A673 (cell line): ENCODE measurements around the gene MYLK4. TPM values are rescaled to one million over a fixed set of nuclear protein-coding genes. Genes with fewer than 3 reads are reported as not detected.
A peak's percentile ranks its signal among the peaks of the same experiment; 100 is the strongest.

ENCODE experiments used
- BruUV-seq: library from RNA; stranded (reverse); fragments of 400-500 nt; replicated peaks from 2 replicates; lab custom pipeline; 2021; lab: Mats Ljungman, UMichigan
- CTCF ChIA-PET: fragments of 300-600 bp; sonication (Branson Sonifier 250); formaldehyde crosslinking; loops from one replicate; lab custom pipeline; 2022; ENCODE audit warnings: antibody characterized with exemption; lab: Charles Lee
- POLR2A ChIA-PET: fragments of 300-600 bp; sonication (Branson Sonifier 250); formaldehyde crosslinking; loops from one replicate; lab custom pipeline; 2022; ENCODE audit warnings: antibody characterized with exemption; ENCODE audit not compliant: low non-redundant PET; lab: Charles Lee
- DNase-seq: peaks from one replicate; pipeline ENCODE4 v3.0.0-alpha.2; 2015; ENCODE audit warnings: low spot score
- H3K27ac ChIP-seq: fragments of 200-600 bp; sonication (generic); 2 replicates; pipeline ENCODE4 v1.5.1; 2016; ENCODE audit warnings: mixed run types, low read depth, mild to moderate bottlenecking, mixed read lengths, antibody characterized with exemption, low read length; ENCODE audit not compliant: poor library complexity, severe bottlenecking
- H3K27me3 ChIP-seq: fragments of 200-600 bp; sonication (generic); replicated peaks from 2 replicates; pipeline ENCODE4 v1.6.1; 2017; ENCODE audit warnings: mixed run types, low read depth, mild to moderate bottlenecking, mixed read lengths, antibody characterized with exemption, low read length; ENCODE audit not compliant: insufficient read depth, poor library complexity
- H3K36me3 ChIP-seq: fragments of 200-600 bp; sonication (generic); 2 replicates; pipeline ENCODE4 v1.6.1; 2016; ENCODE audit warnings: mixed run types, mild to moderate bottlenecking, mixed read lengths, antibody characterized with exemption, low read length; ENCODE audit not compliant: insufficient read depth, poor library complexity, severe bottlenecking
- H3K4me1 ChIP-seq: fragments of 200-600 bp; sonication (generic); 2 replicates; pipeline ENCODE4 v1.6.1; 2017; ENCODE audit warnings: mixed run types, mild to moderate bottlenecking, mixed read lengths, antibody characterized with exemption, low read length; ENCODE audit not compliant: insufficient read depth, poor library complexity, severe bottlenecking
- H3K4me3 ChIP-seq: fragments of 200-600 bp; sonication (generic); 2 replicates; pipeline ENCODE4 v1.5.1; 2016; ENCODE audit warnings: low read depth, mixed run types, mild to moderate bottlenecking, mixed read lengths, low read length; ENCODE audit not compliant: poor library complexity, severe bottlenecking
- H3K9me3 ChIP-seq: fragments of 200-600 bp; sonication (generic); 2 replicates; pipeline ENCODE4 v1.6.1; 2016; ENCODE audit warnings: mixed run types, low read depth, mild to moderate bottlenecking, mixed read lengths, antibody characterized with exemption, low read length; ENCODE audit not compliant: poor library complexity, severe bottlenecking
- EZH2 ChIP-seq: fragments of 200-600 bp; sonication (generic); IDR thresholded peaks from 2 replicates; pipeline ENCODE4 v1.6.1; 2017; ENCODE audit warnings: borderline replicate concordance, low read depth, mild to moderate bottlenecking, mixed read lengths, antibody characterized with exemption, low read length; ENCODE audit not compliant: poor library complexity, severe bottlenecking
- intact Hi-C: fragments of 100-400 bp; cut with micrococcal nuclease; formaldehyde crosslinking; loops from one replicate; pipeline ENCODE4 v1.10.0; 2022; ENCODE audit not compliant: unreplicated experiment
- total RNA-seq: library from RNA; stranded (reverse); gene quantifications from 2 replicates; pipeline ENCODE4 v1.2.3, GENCODE V29; 2021
- TF ChIP-seq, protein P1 (sequence below): fragments of 300-800, 200-600 bp; sonication (generic); conservative IDR thresholded peaks from 2 replicates; pipeline ENCODE4 v1.5.1; 2017; ENCODE audit warnings: low read depth, mild to moderate bottlenecking, antibody characterized with exemption, low read length, moderate library complexity, mixed read lengths

The MYLK4 gene
- total RNA-seq, 1 experiment from 2014 or later, result 0.39 TPM

DNA sequence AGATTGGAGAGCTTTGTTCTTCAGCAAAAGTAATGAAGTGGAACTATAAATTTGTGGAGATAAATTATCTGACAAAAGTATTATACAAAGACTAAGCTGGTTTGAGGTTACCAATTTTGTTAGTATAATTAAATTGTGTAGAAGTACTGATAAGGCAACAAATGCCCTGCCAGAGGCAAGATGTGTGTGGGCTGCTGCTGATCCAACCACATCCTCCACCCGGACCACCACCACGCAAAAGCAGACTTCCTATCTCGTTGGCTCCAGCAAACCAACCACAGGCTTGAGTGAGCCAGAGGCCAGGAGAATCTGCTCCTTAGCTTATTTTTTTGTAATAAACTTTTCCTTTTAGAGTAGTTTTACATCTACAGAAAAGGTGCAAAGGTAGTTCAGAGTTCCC lies 1.1 kb upstream of the MYLK4 start:
- ChIA-PET POLR2A (no interaction called here), CTCF (interaction anchor here (0.6 kb wide), 1 partner anchor 207 kb away, joined by 4 read pairs; no protein-coding TSS in a partner anchor)
- Histone ChIP-seq H3K9me3 (no peaks in the 10 kb centered on the region), H3K4me1 (peaks cover 29% of the 10 kb centered on the region), H3K36me3 (no peaks in the 10 kb centered on the region), H3K27me3 (no peaks in the 10 kb centered on the region), H3K27ac (no peak overlapping the region), H3K4me3 (no peak overlapping the region)
- no peak for TF ChIP-seq EZH2
- TF ChIP-seq, protein P1, sequence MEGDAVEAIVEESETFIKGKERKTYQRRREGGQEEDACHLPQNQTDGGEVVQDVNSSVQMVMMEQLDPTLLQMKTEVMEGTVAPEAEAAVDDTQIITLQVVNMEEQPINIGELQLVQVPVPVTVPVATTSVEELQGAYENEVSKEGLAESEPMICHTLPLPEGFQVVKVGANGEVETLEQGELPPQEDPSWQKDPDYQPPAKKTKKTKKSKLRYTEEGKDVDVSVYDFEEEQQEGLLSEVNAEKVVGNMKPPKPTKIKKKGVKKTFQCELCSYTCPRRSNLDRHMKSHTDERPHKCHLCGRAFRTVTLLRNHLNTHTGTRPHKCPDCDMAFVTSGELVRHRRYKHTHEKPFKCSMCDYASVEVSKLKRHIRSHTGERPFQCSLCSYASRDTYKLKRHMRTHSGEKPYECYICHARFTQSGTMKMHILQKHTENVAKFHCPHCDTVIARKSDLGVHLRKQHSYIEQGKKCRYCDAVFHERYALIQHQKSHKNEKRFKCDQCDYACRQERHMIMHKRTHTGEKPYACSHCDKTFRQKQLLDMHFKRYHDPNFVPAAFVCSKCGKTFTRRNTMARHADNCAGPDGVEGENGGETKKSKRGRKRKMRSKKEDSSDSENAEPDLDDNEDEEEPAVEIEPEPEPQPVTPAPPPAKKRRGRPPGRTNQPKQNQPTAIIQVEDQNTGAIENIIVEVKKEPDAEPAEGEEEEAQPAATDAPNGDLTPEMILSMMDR, result no peak
- no peak for DNase-seq
- BruUV-seq, result no TSS peak
- intact Hi-C loops, result no loop called here

DNA sequence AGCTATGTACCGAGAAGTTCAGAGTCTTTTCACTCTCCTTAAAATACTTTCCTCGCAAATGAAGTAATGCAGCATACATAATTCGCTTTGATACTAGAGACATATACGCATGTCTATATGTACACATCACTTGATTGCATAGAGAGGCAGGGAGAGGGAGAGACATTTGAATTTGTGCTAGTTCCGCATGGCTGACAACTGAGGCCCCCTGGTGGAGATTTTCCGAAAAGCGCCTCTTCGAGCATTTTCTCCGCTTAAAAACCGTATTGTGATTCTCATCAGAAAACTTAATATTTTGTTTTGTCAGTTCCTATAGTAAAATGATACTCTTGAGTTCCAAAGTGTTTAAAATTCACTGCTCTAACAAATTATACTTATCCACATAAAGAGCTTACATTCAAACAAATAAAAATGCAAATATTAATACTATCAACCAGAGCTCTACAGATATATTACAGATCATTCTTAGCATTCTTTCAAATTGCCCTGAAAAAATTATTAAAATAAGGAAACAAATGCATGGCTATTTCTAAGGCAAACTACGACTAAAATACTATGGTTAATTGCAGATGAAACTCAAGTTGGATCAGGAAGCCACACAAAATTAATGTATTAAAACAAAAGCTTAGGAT lies 637 bp downstream of the MYLK4 start:
- H3K4me1 ChIP-seq, result peaks cover 46% of the 10 kb centered on the region
- BruUV-seq, result no TSS peak

GRCh38 chr6:2748183-2748582 lies 2.5 kb downstream of the MYLK4 start:
- intact Hi-C loops, result loop anchor here (5.0 kb wide), 1 partner anchor 1151 kb away; no protein-coding TSS in a partner anchor
- no peak for TF ChIP-seq EZH2
- TF ChIP-seq, protein P1, result no peak
- no peaks in the 10 kb centered on the region for H3K27me3 ChIP-seq
- H3K36me3 ChIP-seq, result no peaks in the 10 kb centered on the region
- H3K4me1 ChIP-seq, result peaks cover 58% of the 10 kb centered on the region
- no peaks in the 10 kb centered on the region for H3K9me3 ChIP-seq
- POLR2A ChIA-PET, result no interaction called here
- DNase-seq, result peak; percentile 75
- no peak overlapping the region for H3K4me3 ChIP-seq
- BruUV-seq, result no TSS peak
- H3K27ac ChIP-seq, result no peak overlapping the region
- CTCF ChIA-PET, result interaction anchor here (1.1 kb wide), 1 partner anchor 10 kb away, joined by 3 read pairs; no protein-coding TSS in a partner anchor

More for the DNA sequence above, 637 bp downstream of the MYLK4 start:
- TF ChIP-seq EZH2, result no peak
- TF ChIP-seq, protein P1, result peak; percentile 90
- no peak overlapping the region for H3K27ac ChIP-seq
- no peaks in the 10 kb centered on the region for H3K36me3 ChIP-seq
- POLR2A ChIA-PET, result no interaction called here
- DNase-seq, result peak; percentile 78
- no peak overlapping the region for H3K4me3 ChIP-seq
- intact Hi-C loops, result loop anchor here (5.0 kb wide), 1 partner anchor 1153 kb away; no protein-coding TSS in a partner anchor
- H3K9me3 ChIP-seq, result no peaks in the 10 kb centered on the region
- CTCF ChIA-PET, result interaction anchor here (0.6 to 1.9 kb wide), 4 partner anchors 11 to 515 kb away, joined by 3 to 16 read pairs (median 4); partner anchors contain the start of gene WRNIP1
- no peaks in the 10 kb centered on the region for H3K27me3 ChIP-seq
